GM15510 (cell line): ENCODE data around the gene OR4E1.

Experiments used
- POLR2A ChIP-seq: IDR thresholded peaks from 3 replicates; pipeline ENCODE4 v1.6.1; 2011; ENCODE audit warnings: borderline replicate concordance; ENCODE audit not compliant: insufficient read length; ENCODE audit errors: extremely low read depth

Gene OR4E1

DNA sequence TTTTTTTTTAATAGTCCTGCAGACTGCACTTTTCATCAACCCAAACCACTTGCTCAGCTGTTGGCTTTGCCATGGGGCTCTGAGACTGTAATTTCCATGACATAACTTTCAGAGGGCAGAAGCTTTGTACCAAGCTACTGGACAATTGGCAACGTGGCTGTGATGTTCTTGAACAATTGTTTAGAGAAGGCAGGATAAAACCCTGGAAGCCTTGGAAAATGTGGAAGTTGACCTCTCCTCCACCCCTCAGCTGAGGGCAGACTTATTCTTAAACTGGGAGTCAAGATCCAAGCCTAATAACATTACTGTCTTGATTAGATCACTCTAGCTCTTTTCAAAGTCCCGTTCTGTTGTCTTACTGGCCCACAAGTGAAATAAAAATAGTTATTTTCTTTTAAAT lies 2.2 kb downstream of the OR4E1 start:
- TF ChIP-seq POLR2A: no peak

DNA sequence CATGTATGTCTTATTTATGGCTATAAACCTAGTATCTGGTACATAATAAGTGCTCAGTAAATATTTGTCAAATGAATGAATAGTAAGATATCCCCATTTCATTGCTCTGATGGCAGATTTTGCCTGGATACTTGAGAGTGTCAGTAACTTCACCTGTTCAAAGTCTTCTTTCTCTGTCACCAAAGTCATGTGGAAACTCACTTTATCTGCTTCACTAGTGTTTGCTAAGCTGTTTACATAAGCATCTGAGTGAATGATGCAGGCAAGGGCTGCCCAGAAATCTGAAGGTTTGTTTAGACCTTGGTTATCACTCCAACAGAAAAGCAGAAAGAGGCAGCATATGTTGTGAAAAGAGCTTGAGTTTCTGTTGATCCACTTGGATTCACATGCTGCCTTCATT lies 4.3 kb downstream of the OR4E1 start:
- no peak for TF ChIP-seq POLR2A

- no peak for TF ChIP-seq POLR2A
These were observed 5.2 kb downstream of the OR4E1 start for GRCh38 chr14:21668377-21668776.

DNA sequence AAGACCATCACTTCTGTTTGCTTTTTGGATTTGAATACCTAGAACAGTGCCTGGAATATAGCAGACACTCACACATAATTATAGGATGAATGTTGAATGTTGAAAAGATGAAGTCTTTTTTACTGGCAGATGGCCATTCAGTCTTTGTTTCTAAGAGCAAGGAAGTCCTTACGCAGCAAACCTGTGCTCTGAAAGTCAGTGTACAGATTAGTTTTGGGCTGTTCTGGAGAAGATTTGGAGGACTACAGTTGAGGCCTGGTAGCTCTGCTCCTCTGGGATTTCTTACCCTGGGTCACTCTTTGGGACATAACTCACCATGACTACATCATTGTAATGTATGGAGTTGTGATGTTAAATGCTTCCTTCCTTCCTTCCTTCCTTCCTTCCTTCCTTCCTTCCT lies 16.6 kb downstream of the OR4E1 start:
- TF ChIP-seq POLR2A: no peak

DNA sequence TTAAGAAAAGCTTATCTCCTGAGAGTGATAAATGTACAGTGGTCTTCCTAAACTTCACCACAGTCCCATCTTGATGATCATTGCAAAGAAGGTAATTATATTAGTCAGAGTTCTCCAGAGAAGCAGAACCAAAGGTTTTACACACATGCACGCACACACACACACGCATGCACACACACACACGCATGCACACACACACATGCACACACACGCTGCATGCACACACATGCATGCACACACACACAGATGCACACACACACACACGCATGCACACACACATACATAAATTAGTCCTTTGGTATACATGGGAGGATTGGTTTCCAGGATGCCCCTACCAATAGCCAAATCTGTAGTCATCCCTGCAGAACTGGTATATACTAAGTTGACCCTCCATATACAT lies 19.4 kb downstream of the OR4E1 start:
- no peak for TF ChIP-seq POLR2A

DNA sequence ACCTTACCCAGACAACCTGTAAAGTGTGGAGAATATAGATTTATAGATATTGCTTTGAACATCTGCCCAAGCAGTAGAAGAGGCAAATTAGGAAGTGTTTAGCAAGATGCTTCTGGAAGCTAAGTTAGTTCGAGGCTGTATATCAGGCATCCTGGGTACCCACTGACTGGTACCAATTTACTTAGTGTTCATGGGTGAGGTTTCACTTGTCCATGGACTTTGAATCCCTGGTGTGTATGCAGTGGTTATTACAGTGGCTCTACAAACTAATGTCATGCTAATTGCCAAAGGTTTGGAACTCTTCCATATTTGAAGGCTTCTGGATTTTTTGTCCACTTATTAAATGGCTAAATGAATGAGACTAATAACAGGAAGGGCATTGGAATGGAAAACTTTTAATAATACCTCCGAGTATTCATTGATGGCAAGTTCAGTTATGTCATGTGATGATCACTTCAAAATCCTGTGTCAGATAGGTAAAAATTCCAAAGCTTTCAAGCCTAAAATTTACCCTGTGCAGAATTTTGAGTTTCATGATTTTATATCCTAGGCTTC lies 20.2 kb downstream of the OR4E1 start, which contains the start of gene OR4E2:
Gene OR4E2 (plus strand): TSS at position 505 of the 555 bp plus-strand sequence. CDS start 11,248 bp downstream, outside the sequence.
- no peak for TF ChIP-seq POLR2A

DNA sequence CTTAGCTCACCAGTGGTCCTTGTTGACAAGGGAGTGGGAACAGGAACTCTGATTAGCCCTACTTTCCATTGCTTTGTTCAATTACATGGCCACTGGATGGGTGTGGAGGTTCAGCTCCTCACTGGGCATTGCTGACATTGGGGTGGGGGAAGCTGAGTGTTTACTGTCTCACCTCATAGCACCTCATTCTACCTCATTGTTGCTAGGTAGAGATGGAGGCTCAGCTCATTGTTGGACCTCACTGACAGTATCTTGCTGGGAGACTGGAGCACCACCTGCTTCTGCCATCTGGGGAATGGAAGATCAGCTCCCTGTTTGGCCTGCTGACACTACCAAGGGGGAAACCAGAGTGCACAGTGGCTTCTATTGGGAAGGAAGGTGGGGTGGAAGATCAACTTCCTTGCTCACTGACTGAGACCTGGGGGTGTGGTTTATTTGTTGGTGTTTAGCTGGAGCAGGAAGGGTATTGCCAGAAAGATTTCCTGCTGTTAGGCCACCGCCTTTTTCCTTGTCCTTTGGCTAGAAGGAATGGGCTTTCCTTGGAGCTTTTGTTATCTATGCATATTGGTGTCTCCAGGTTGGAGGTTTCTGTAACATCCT lies 21.3 kb downstream of the OR4E1 start:
- TF ChIP-seq POLR2A: no peak

DNA sequence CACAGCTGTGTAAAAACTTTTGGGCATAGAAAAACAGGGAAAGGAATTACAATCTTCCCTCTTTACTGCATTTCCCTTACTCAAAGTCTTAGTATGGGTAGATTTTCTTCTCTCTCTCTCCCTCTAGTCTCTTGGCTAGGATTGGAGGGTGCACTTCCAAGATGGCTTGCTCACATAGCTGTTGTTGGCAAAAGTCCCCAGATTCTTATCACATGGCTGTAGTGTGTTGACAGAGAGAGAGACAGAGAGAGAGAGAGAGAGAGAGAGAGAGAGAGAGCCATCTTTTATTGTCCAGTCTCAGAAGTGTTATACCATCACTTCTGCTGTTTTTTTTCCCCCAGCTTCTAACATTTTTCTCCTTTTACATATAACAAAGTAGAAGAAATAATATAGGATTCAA lies 26.2 kb downstream of the OR4E1 start:
- no peak for TF ChIP-seq POLR2A

DNA sequence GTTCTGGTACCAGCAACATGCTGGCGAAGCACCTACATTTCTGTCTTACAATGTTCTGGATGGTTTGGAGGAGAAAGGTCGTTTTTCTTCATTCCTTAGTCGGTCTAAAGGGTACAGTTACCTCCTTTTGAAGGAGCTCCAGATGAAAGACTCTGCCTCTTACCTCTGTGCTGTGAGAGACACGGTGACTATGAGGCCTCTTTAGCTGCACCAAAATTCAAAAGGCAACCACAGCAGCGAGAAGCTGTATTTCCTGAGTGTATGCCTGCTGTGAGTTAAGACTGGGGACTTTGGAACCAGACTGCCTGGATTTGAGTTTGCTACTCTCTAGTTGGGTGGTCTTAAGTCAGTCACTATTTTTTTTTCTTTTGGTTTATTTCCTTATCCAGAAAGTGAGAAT lies 30.2 kb downstream of the OR4E1 start:
- no peak for TF ChIP-seq POLR2A

GRCh38 chr14:21642683-21643082 lies 30.9 kb downstream of the OR4E1 start:
- TF ChIP-seq POLR2A: no peak

DNA sequence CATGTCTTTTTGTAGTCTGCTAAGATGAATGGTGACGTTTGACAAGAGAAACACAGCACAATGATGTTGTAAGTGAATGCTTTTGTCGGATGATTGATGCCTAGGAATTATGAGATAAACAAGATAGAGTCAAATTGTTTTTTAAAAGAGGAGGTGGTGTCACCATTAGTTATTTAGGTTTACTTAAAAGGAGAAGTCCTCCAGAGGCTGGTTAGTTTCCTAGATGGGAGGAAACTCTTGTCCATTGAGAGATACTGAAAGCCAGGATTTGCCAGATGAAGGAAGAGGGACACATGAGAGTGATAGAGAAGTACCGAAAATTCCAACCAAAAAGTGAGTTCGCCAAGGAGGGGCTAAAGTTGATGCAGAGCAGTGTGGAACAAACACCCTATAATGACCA lies 38.8 kb downstream of the OR4E1 start, which contains the start of gene OR10G2:
Gene OR10G2 (minus strand): TSS at position 101 of the 400 bp plus-strand sequence. CDS start 98 bp downstream, at position 3.
- no peak for TF ChIP-seq POLR2A

GRCh38 chr14:21631084-21631483 lies 42.5 kb downstream of the OR4E1 start:
- no peak for TF ChIP-seq POLR2A

- no peak for TF ChIP-seq POLR2A
These were observed 47.0 kb downstream of the OR4E1 start for GRCh38 chr14:21626491-21627230.
